ENCODE measurements around the gene RGPD3.
"Not testable (repeated sequence)": the region's sequence is repeated elsewhere in the genome, so short reads cannot be mapped to it uniquely, and the experiment has no call there.

GRCh38 chr2:106487386-106488191, 19.4 kb upstream of the RGPD3 start:
- not testable (repeated sequence) for TF ChIP-seq CTCF, POLR2A (IDR thresholded peaks at IDR 0.05)

Data from body of pancreas (tissue), 4 donors.